ENCODE measurements around the gene GPR65. TPM values are rescaled to one million over a fixed set of nuclear protein-coding genes. Genes with fewer than 3 reads are reported as not detected.

The GPR65 gene
- not detected in 2 replicates for total RNA-seq (2014; rRNA removed; shearing (Covaris generic))

- in situ Hi-C loops (cut with HindIII; ENCODE audit: low sequenced_read_pairs) = no loop called here
- no peak for DNase-seq (ENCODE audit: low spot score)
Observed at GRCh38 chr14:88005050-88005481, at the start of gene GPR65. Gene GPR65 (plus strand): TSS chr14:88005135. CDS start chr14:88010848, 5,713 bp downstream.

GRCh38 chr14:87955501-87955900 lies 49.4 kb upstream of the GPR65 start:
- in situ Hi-C loops (cut with HindIII; ENCODE audit: low sequenced_read_pairs) = no loop called here
- no peak for DNase-seq (ENCODE audit: low spot score)

GRCh38 chr14:87960013-87960787 lies 44.7 kb upstream of the GPR65 start:
- DNase-seq (ENCODE audit: low spot score) = no peak
- in situ Hi-C loops (cut with HindIII; ENCODE audit: low sequenced_read_pairs) = no loop called here

GRCh38 chr14:87961246-87961645 lies 43.7 kb upstream of the GPR65 start:
- in situ Hi-C loops (cut with HindIII; ENCODE audit: low sequenced_read_pairs) = no loop called here
- no peak for DNase-seq (ENCODE audit: low spot score)

- in situ Hi-C loops (cut with HindIII; ENCODE audit: low sequenced_read_pairs) = no loop called here
Observed at GRCh38 chr14:87966816-87967215, 38.1 kb upstream of the GPR65 start.

GRCh38 chr14:87967496-87967895 lies 37.4 kb upstream of the GPR65 start:
- DNase-seq (ENCODE audit: low spot score) = no peak
- in situ Hi-C loops (cut with HindIII; ENCODE audit: low sequenced_read_pairs) = no loop called here

More at GRCh38 chr14:87966816-87967215, 38.1 kb upstream of the GPR65 start:
- no peak for DNase-seq (ENCODE audit: low spot score)

GRCh38 chr14:87971010-87971409 lies 33.9 kb upstream of the GPR65 start:
- in situ Hi-C loops (cut with HindIII; ENCODE audit: low sequenced_read_pairs) = no loop called here
- no peak for DNase-seq (ENCODE audit: low spot score)

GRCh38 chr14:87975636-87976035 lies 29.3 kb upstream of the GPR65 start:
- in situ Hi-C loops (cut with HindIII; ENCODE audit: low sequenced_read_pairs) = no loop called here
- DNase-seq (ENCODE audit: low spot score) = no peak

- DNase-seq (ENCODE audit: low spot score) = no peak
- in situ Hi-C loops (cut with HindIII; ENCODE audit: low sequenced_read_pairs) = no loop called here
Observed at GRCh38 chr14:87979689-87980088, 25.2 kb upstream of the GPR65 start.

GRCh38 chr14:87989221-87989955 lies 15.5 kb upstream of the GPR65 start:
- no peak for DNase-seq (ENCODE audit: low spot score)
- in situ Hi-C loops (cut with HindIII; ENCODE audit: low sequenced_read_pairs) = no loop called here

- in situ Hi-C loops (cut with HindIII; ENCODE audit: low sequenced_read_pairs) = no loop called here
- DNase-seq (ENCODE audit: low spot score) = no peak
Observed at GRCh38 chr14:87989956-87990299, 15.0 kb upstream of the GPR65 start.

GRCh38 chr14:87990682-87991081 lies 14.3 kb upstream of the GPR65 start:
- in situ Hi-C loops (cut with HindIII; ENCODE audit: low sequenced_read_pairs) = no loop called here
- no peak for DNase-seq (ENCODE audit: low spot score)

- in situ Hi-C loops (cut with HindIII; ENCODE audit: low sequenced_read_pairs) = no loop called here
- DNase-seq (ENCODE audit: low spot score) = peak; percentile 55
Observed at GRCh38 chr14:87992346-87992717, 12.6 kb upstream of the GPR65 start.

GRCh38 chr14:87992718-87993628 lies 12.0 kb upstream of the GPR65 start, which contains the start of gene GALC:
Gene GALC (minus strand): TSS chr14:87993182. CDS start chr14:87993164, 18 bp downstream.
- in situ Hi-C loops (cut with HindIII; ENCODE audit: low sequenced_read_pairs) = no loop called here
- DNase-seq (ENCODE audit: low spot score) = peak; percentile 90

GRCh38 chr14:87994974-87995373 lies 10.0 kb upstream of the GPR65 start:
- DNase-seq (ENCODE audit: low spot score) = no peak
- in situ Hi-C loops (cut with HindIII; ENCODE audit: low sequenced_read_pairs) = no loop called here

- DNase-seq (ENCODE audit: low spot score) = no peak
- in situ Hi-C loops (cut with HindIII; ENCODE audit: low sequenced_read_pairs) = no loop called here
Observed at GRCh38 chr14:87995500-87996290, 9.2 kb upstream of the GPR65 start.

GRCh38 chr14:87996291-87996592 lies 8.7 kb upstream of the GPR65 start:
- in situ Hi-C loops (cut with HindIII; ENCODE audit: low sequenced_read_pairs) = no loop called here
- DNase-seq (ENCODE audit: low spot score) = no peak

GRCh38 chr14:87998482-87998881 lies 6.5 kb upstream of the GPR65 start:
- in situ Hi-C loops (cut with HindIII; ENCODE audit: low sequenced_read_pairs) = no loop called here
- DNase-seq (ENCODE audit: low spot score) = no peak

- in situ Hi-C loops (cut with HindIII; ENCODE audit: low sequenced_read_pairs) = no loop called here
Observed at GRCh38 chr14:87999277-87999676, 5.7 kb upstream of the GPR65 start.

More at GRCh38 chr14:87999277-87999676, 5.7 kb upstream of the GPR65 start:
- DNase-seq (ENCODE audit: low spot score) = no peak

Measured in G401 (cell line).